ENCODE results near the gene HOXA13. TPM values are rescaled to one million over a fixed set of nuclear protein-coding genes. Genes with fewer than 3 reads are reported as not detected.

HOXA13 gene
- total RNA-seq, 4 donors from 2014 or later = not detected

- WGBS = 92% methylated on average over 2 of the region's 2 CpGs
- no peak for DNase-seq (ENCODE audit: extremely low spot score)
These were observed 15.5 kb upstream of the HOXA13 start for GRCh38 chr7:27215356-27215755.

GRCh38 chr7:27214239-27214950 lies 14.5 kb upstream of the HOXA13 start:
- Histone ChIP-seq H3K36me3 (no peaks in the 10 kb centered on the region), H3K27ac (replicated peaks in 1 of 4) (no peak overlapping the region), H3K4me3 (no peak overlapping the region), H3K27me3 (peaks cover 0 to 98% (median 42%) of the 10 kb centered on the region in 4 donors), H3K4me1 (peaks cover 16 to 28% (median 22%) of the 10 kb centered on the region in 4 donors), H3K9me3 (no peaks in the 10 kb centered on the region)
- intact Hi-C loops (cut with DNase I) = loop anchor here (5.0 kb wide), 1 partner anchor 363 kb away; no protein-coding TSS in a partner anchor
- WGBS = 76% methylated on average over 8 of the region's 8 CpGs
- no peak for TF ChIP-seq EP300 (IDR thresholded peaks at IDR 0.05)
- no peak for TF ChIP-seq CTCF (IDR thresholded peaks at IDR 0.05)
- no peak for TF ChIP-seq POLR2AphosphoS5 (IDR thresholded peaks at IDR 0.05)
- no peak for TF ChIP-seq POLR2A (IDR thresholded peaks at IDR 0.05; ENCODE audit: low read depth)
- DNase-seq (ENCODE audit: extremely low spot score) = no peak

More at GRCh38 chr7:27215356-27215755, 15.5 kb upstream of the HOXA13 start:
- intact Hi-C loops (cut with DNase I) = no loop called here
- Histone ChIP-seq H3K27me3 (peaks cover 0 to 98% (median 43%) of the 10 kb centered on the region in 4 donors), H3K4me1 (peaks cover 16 to 28% (median 22%) of the 10 kb centered on the region in 4 donors), H3K9me3 (no peaks in the 10 kb centered on the region), H3K4me3 (no peak overlapping the region), H3K27ac (replicated peaks in 1 of 4) (no peak overlapping the region), H3K36me3 (no peaks in the 10 kb centered on the region)
- TF ChIP-seq POLR2AphosphoS5 (IDR thresholded peaks at IDR 0.05) = no peak

- Histone ChIP-seq H3K27ac (replicated peaks in 1 of 4) (no peak overlapping the region), H3K4me1 (peaks cover 16 to 28% (median 22%) of the 10 kb centered on the region in 4 donors), H3K27me3 (peaks cover 0 to 98% (median 42%) of the 10 kb centered on the region in 4 donors), H3K4me3 (peak overlapping the region in 2 of 4 donors; percentile 5 to 20), H3K9me3 (no peaks in the 10 kb centered on the region), H3K36me3 (no peaks in the 10 kb centered on the region)
- intact Hi-C loops (cut with DNase I) = loop anchor here (5.0 kb wide), 1 partner anchor 364 kb away; no protein-coding TSS in a partner anchor
- no peak for DNase-seq (ENCODE audit: extremely low spot score)
- WGBS = 44% methylated on average over 23 of the region's 50 CpGs
- TF ChIP-seq CTCF (IDR thresholded peaks at IDR 0.05) (no peak), POLR2A (IDR thresholded peaks at IDR 0.05; ENCODE audit: low read depth) (no peak), POLR2AphosphoS5 (IDR thresholded peaks at IDR 0.05) (no peak), EP300 (IDR thresholded peaks at IDR 0.05) (no peak)
These were observed 13.7 kb upstream of the HOXA13 start for GRCh38 chr7:27213433-27214238.

GRCh38 chr7:27212497-27213432 lies 12.9 kb upstream of the HOXA13 start:
- Histone ChIP-seq H3K27ac (replicated peaks in 1 of 4) (no peak overlapping the region), H3K9me3 (no peaks in the 10 kb centered on the region), H3K4me1 (peaks cover 16 to 28% (median 22%) of the 10 kb centered on the region in 4 donors), H3K4me3 (peak overlapping the region in 2 of 4 donors; percentile 5 to 20), H3K27me3 (peaks cover 0 to 100% (median 45%) of the 10 kb centered on the region in 4 donors), H3K36me3 (no peaks in the 10 kb centered on the region)
- TF ChIP-seq POLR2A (IDR thresholded peaks at IDR 0.05; ENCODE audit: low read depth) = no peak
- TF ChIP-seq EP300 (IDR thresholded peaks at IDR 0.05) = no peak
- TF ChIP-seq CTCF (IDR thresholded peaks at IDR 0.05) = no peak
- no peak for TF ChIP-seq POLR2AphosphoS5 (IDR thresholded peaks at IDR 0.05)
- no peak for DNase-seq (ENCODE audit: extremely low spot score)
- WGBS = 13% methylated on average over 31 of the region's 52 CpGs
- intact Hi-C loops (cut with DNase I) = loop anchor here (5.0 kb wide), 1 partner anchor 365 kb away; no protein-coding TSS in a partner anchor
